HG02571 (cell line): ENCODE results near the gene CARD11.
A peak's percentile ranks its signal among the peaks of the same experiment; 100 is the strongest.
"Not testable (repeated sequence)": the region's sequence is repeated elsewhere in the genome, so short reads cannot be mapped to it uniquely, and the experiment has no call there.

Experiments
- ATAC-seq: cut with Tn5 transposase; IDR thresholded peaks from one replicate; pipeline ENCODE4 v1.9.1; 2021; ENCODE audit warnings: mild to moderate bottlenecking, moderate library complexity; ENCODE audit not compliant: unreplicated experiment

Gene CARD11

DNA sequence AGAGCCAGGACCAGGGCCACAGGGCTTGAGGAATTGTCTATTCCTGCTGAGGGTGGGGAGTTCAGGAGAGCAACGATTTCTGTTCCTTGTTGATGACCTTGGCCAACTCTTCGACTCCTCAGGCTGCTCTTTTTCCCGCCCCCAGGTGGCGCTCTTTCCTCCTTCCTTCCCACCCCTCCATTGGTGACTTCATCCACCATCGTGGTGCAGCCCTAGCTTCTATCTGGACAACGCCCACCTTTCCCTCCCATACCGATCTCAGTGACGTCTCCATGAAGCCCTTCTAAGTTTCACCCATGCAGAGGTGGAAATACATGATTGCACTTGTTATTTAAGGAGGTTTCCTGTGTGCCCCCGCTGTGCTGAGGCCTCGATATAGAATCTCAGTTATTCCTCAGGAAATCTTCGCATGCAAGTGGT is 22.1 kb upstream of the CARD11 start:
- no peak for ATAC-seq

DNA sequence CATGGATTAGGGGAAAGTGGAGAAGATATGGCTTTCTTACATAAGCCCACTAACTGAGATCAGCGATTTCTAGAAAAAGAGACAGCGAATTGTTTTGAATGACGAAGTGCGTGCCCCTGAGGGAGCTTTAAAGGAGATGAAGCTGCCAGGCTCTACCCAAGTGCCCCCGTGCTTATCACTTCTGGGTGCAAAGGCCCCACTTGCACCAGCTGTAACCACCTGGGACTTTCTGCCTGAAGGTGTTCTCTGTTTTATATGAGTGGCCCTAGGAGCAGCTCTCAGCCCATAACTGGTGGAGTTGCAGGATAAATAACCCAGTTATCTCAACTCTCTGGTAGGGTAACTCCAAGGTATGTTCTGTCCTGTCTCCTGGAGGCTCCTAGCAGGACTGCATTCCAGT is 20.4 kb upstream of the CARD11 start:
- no peak for ATAC-seq

DNA sequence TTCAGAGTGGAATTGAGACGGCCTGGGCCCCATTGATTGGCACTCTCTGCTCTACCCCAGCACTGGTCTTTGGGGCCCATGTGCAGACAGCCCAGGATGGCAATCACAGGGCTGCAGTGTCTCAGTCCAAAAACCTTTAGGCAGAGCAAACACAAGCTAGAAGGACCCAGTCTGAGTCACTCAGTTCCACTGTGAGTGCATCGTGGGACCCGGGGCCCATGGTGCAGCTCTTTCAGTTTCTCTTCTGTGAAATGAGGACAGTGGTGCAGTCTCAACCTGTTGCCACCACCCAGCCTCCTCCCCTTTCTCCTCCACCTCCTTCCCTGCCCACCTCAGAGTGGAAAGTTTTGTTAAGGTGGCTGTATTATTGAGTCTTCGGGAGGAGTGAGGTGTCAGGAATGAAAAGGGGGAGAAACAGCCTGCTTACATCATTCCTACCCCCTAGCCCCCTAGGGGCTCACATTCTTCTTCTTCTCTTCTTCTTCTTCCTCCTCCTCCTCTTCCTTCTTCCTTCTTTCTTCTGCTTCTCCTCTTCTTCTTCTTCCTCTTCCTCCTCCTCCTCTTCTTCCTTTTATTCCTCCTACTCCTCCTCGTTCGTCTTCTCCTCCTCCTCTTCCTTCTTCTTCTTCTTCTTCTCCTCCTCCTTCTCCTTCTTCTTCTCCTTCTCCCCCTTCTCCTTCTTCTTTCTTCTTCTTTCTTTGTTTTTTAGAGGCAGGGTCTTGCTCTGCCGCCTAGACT is 19.5 kb upstream of the CARD11 start:
- peak; percentile 92 for ATAC-seq

DNA sequence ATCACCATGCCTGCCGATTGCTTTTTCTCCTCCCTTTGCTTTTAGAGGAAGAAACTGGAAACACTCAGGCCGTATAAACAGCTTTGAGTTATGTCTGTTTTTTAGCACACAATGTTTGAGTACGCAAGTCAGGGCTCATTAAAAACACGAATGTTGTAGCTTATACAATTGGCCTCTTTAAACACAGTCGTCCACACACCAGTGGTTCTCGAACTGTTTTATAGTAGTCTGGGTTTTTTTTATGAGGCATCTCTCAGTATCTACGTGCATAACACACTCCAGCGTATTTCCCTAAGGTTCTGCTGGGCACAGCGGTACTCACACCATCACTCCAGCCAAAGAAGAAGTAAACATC is 13.4 kb upstream of the CARD11 start:
- no peak for ATAC-seq

DNA sequence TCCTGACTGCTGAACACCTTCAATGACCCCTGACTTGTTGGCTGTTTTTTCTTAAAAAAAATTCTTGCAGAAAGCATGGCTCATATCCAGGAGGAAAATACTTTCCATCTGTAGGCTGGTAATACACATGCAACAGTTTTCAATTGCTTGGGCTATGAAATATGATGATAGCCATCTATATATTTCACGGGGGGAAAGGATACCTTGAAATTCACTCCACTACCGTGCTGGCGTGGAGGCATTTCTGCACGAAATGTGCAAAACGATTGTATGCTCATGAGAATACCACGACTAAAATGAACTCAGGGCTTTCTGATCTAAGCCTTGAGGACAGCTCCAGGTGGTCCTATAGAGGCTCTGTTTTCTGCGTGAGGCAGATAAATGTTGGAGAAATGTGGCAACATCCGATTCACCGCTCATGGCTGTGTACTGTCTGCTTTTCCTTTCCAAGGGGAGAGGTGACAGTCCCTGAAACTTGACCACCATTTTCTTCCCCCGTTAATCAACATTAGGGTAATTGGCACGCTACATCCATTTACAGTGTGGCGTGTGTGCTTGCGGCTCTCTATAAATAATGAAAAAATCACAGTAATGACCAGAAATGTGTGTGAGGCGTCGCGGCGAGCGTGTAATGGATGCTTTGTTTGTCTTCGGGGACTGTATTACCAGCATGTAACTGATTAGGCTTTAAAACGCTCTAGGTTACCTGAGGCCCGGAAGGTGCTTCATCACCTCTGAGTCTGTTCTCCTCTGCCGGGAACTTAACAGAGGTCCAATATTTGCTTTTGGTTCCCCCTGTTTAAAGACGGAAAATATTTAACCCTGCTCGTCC is 12.8 kb upstream of the CARD11 start:
- ATAC-seq, result no peak

- ATAC-seq, result no peak
These were observed 12.0 kb upstream of the CARD11 start for GRCh38 chr7:3055626-3056025.

DNA sequence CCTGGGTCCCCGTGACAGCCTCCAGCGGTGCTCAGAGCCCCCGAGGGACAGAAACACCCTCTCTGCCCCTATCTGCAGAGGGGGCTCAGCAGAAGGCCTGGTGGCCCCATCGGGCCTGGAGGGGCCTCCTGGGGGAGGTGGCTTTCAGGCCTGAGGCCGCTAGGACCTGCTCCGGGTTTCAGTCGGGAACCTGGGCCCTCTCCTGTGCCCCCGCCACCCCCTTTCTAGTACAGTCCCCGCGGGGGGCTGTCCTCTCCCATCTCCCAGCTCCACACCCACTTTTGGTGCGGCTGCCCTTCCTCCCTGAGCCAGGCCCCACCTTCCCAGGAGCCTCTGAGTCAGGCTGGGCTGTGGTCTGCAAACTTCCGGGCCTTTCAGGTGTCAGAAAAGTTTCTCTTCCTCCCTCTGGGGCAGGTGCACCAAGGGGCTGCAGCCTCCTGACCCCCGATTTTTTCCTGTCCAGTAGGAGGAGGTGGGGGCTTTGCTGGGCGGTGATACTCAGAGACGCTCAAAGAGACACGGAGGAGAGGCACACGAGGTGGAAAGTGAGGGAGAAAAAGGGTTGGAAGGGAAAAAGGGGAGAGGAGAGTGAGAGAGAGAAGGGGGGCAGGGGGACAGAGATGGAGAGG is 692 bp downstream of the CARD11 start:
- peak; percentile 73 for ATAC-seq

- ATAC-seq, result no peak
These were observed 1.5 kb downstream of the CARD11 start for GRCh38 chr7:3041986-3042675.

GRCh38 chr7:3039787-3040186 is 3.9 kb downstream of the CARD11 start:
- no peak for ATAC-seq

GRCh38 chr7:3038011-3038410 is 5.7 kb downstream of the CARD11 start:
- ATAC-seq, result not testable (repeated sequence)

- no peak for ATAC-seq
These were observed 6.4 kb downstream of the CARD11 start for GRCh38 chr7:3037259-3037658.

DNA sequence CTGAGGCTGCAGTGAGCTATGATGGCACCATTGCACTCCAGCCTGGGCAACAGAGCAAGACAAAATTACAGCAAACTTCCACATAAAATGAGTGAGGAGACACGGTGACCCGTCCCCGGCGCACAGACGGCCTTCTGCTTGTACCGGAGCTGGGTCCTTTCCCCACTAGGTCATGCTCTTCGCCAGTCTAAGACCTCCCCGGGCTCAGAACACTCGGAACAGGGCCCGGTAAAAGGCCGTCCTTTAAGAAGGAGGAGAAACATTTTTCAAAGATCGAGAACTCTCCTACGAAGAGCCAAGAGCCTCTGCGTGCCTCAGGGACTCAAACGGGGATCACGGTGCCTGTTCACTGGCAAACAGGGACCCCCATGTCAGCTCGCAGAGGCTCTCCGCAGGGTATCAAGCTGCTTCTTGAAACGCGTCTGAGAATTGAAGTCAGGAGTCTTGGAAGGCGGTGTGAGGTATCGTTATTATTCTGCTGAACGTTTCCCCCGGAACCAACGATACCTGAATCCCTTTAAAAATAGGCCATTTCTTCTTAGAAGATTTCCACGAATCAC is 9.0 kb downstream of the CARD11 start:
- ATAC-seq, result no peak

DNA sequence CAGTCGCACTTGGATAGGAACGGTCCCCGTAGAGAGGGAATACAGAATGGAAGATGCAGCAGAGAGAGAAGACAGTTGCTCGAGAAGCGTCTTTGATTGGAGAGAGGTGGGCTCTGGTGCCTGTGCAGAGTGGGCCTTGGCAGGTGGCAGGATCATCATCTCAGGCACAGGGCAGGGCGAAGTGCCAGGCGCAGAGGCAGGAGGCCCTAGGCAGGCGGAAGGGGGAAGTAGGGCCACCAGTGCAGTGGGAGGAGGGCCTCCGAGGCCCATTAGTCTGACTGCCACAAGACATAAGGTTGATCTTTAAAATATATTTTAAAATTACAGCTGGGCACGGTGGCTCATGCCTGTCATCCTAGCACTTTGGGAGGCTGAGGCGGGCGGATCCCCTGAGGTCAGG is 10.1 kb downstream of the CARD11 start:
- ATAC-seq, result no peak

GRCh38 chr7:3033136-3033535 is 10.5 kb downstream of the CARD11 start:
- ATAC-seq, result no peak

DNA sequence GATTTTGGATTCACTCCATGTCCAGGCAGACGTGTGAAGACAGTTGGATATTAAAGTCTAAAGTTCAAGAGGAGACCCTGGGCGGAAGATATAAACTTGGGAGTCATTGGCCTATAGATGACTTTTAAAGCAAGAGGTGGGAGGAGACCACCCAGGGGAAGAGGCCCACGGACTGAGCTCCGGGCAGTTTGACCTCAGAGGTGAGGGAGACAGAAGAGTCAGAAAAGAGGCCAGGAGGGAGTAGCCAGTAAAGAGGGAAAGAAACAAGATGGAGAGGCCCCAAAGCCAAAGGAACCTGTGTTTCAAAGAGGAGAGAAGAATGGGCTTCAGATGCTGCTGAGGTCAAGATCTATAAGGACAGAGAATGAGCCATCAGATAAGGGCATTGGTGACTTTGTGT is 11.4 kb downstream of the CARD11 start:
- ATAC-seq, result no peak

DNA sequence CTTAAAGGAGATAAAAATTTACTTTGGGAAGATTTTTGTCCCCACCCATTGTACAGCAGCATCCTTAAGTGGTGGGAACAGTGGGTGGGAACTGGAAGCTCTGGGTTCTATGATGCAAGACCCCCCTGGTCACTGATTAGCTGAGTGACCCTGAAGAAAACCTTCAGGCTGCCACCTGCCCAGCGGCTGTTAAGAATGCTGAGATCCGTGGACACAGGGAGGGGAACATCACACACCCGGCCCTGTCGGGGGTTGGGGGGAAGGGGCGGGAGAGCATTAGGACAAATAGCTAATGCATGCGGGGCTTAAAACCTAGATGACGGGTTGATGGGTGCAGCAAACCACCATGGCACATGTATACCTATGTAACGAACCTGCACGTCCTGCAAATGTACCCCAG is 14.5 kb downstream of the CARD11 start:
- no peak for ATAC-seq

GRCh38 chr7:3028758-3029093 is 14.9 kb downstream of the CARD11 start:
- no peak for ATAC-seq

DNA sequence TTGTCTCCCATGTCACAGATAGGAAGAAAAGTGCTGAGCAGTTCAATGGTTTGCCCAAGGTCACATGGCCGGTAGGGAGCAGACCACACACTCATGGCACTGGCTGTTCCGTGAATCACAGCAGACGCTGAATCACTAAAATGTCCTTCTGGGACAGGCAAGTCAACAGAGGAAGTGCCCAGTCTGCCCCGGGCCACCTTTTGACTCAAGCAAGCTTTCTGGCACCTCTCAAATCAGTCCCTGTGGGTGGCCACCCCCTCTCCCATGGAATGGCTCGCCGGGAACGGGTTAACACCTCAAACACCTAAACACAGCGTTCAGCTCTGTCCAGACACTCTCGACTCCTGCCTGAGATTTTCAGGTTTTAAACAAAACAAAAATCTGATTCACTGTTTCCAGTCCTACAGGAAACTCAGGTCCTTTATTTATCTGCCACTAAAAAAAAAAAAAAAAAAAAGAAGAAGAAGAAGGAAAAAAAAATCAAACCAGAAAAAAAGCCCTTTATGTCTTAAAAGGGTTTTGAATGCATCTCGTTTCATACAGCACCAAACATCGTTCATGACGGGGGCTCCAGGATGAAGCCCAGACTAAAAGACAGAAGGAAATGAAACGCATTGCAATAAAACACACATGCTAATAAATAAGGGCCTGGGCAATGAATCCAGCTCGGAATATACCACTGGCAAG is 15.5 kb downstream of the CARD11 start:
- no peak for ATAC-seq

DNA sequence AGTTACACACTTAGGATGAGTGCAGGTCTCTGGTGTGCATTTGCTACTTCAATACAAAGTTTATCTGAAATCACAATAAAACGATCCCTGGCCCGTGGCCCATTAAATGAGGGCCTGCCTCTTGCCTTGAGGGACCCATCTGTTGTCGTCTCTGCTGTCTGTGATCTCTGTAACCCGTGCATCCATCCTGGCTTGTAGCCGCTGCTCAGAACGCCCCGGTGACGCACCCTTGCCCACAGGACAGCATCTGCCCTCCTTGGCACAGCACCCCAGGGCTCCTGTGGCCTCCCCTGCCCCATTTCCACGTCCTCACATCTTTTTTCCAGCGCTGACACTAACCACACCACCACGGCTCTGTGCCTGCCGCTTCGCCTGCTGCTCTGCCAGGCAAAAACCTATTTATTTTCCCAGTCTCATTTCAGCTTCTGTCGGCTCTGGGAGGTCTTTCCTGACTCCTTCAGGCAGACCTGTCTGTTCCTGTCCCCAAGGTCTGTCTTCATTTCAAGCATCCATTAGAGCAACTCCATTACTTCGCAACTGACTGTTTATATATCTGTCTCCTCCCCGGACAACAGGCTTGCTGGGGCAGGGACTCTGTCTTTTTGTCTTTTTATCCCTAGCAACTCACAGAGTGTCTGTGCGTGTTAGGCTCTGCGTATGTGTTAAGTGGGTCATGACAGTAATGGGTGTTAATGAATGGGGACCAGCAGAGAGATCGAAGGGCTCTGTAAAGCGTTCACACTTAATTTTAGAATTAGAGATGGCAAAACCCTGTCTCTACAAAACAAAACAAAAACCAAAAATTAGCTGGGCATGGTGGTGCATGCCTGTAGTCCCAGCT is 16.4 kb downstream of the CARD11 start:
- no peak for ATAC-seq

GRCh38 chr7:3025616-3026015 is 18.1 kb downstream of the CARD11 start:
- ATAC-seq, result no peak
